K562 (cell line): Measurements from ENCODE around the gene SLC13A4. TPM values are rescaled to one million over a fixed set of nuclear protein-coding genes. Genes with fewer than 3 reads are reported as not detected.
A peak's percentile ranks its signal among the peaks of the same experiment; 100 is the strongest.

ENCODE experiments used
- ARID2 ChIP-seq: fragments of 450-650 bp; IDR thresholded peaks from 2 replicates; pipeline ENCODE4 v1.6.1; 2017; ENCODE audit warnings: antibody characterized with exemption, mild to moderate bottlenecking
- BRD4 ChIP-seq: fragments of 200-600 bp; sonication (generic); IDR thresholded peaks from 2 replicates; pipeline ENCODE4 v1.6.1; 2017; ENCODE audit warnings: inconsistent platforms
- DNMT1 ChIP-seq: fragments of 450-650 bp; IDR thresholded peaks from 2 replicates; pipeline ENCODE4 v1.6.1; 2016; ENCODE audit warnings: antibody characterized with exemption, mild to moderate bottlenecking
- ELF1 ChIP-seq: fragments of 200-800 bp; sonication (Bioruptor generic); IDR thresholded peaks from 2 replicates; pipeline ENCODE4 v1.6.1; 2016; ENCODE audit warnings: missing genetic modification characterization, missing compliant biosample characterization
- GATAD2B ChIP-seq: fragments of 450-650 bp; IDR thresholded peaks from 2 replicates; pipeline ENCODE4 v1.6.1; 2017; ENCODE audit warnings: mild to moderate bottlenecking, borderline replicate concordance
- MCM2 ChIP-seq: fragments of 450-650 bp; IDR thresholded peaks from 2 replicates; pipeline ENCODE4 v1.6.1; 2017; ENCODE audit warnings: low read depth, mild to moderate bottlenecking
- MYNN ChIP-seq, 2 experiments: sonication (generic); formaldehyde crosslinking in 1 of 2; IDR thresholded peaks; 2 replicates each; pipeline versions ENCODE4 v1.5.0 to v1.6.1; 2016 to 2020; ENCODE audit warnings: antibody characterized with exemption in 1 of 2, missing genetic modification reagents in 1 of 2
- NFRKB ChIP-seq: fragments of 450-650 bp; IDR thresholded peaks from 2 replicates; pipeline ENCODE4 v1.6.1; 2016; ENCODE audit warnings: low read depth
- SMARCB1 ChIP-seq: IDR thresholded peaks from 2 replicates; pipeline ENCODE4 v1.6.1; 2011; ENCODE audit warnings: improper control_type of control experiment, low read depth; ENCODE audit not compliant: insufficient read length
- SRSF1 ChIP-seq: fragments of 200-400 bp; formaldehyde crosslinking; IDR thresholded peaks from 2 replicates; pipeline ENCODE4 v1.6.1; 2017; ENCODE audit warnings: mild to moderate bottlenecking, low read depth, low read length, moderate library complexity
- SRSF3 ChIP-seq: fragments of 200-400 bp; formaldehyde crosslinking; IDR thresholded peaks from 2 replicates; pipeline ENCODE4 v1.6.1; 2016; ENCODE audit warnings: mild to moderate bottlenecking, low read length, moderate library complexity; ENCODE audit not compliant: insufficient read depth
- U2AF1 ChIP-seq: fragments of 200-400 bp; formaldehyde crosslinking; optimal IDR thresholded peaks from 2 replicates; pipeline ENCODE3; 2017; ENCODE audit warnings: mild to moderate bottlenecking, low read depth, low read length, moderate library complexity
- ZC3H11A ChIP-seq: IDR thresholded peaks from 2 replicates; pipeline ENCODE4 v1.6.1; 2012; ENCODE audit warnings: low read depth, low read length, improper control_type of control experiment
- ZNF146 ChIP-seq: IDR thresholded peaks from one replicate; pipeline ENCODE4 v1.6.1; 2018; ENCODE audit warnings: missing compliant biosample characterization; ENCODE audit not compliant: unreplicated experiment
- ZNF316 ChIP-seq: fragments of 450-650 bp; IDR thresholded peaks from 2 replicates; pipeline ENCODE4 v1.6.1; 2016
- ZNF561 ChIP-seq: fragments of 450-650 bp; formaldehyde crosslinking; conservative IDR thresholded peaks from 2 replicates; pipeline ENCODE4 v1.4.0; 2020; ENCODE audit warnings: mild to moderate bottlenecking, moderate library complexity
- ZNF57 ChIP-seq: fragments of 450-650 bp; formaldehyde crosslinking; IDR thresholded peaks from 2 replicates; pipeline ENCODE4 v1.4.0; 2020; ENCODE audit warnings: mild to moderate bottlenecking, moderate library complexity
- ZNF584 ChIP-seq: fragments of 200-800 bp; sonication (Bioruptor generic); IDR thresholded peaks from 2 replicates; pipeline ENCODE4 v1.6.1; 2016; ENCODE audit warnings: low read depth, mild to moderate bottlenecking, missing genetic modification characterization, missing compliant biosample characterization
- polyA plus RNA-seq, 8 experiments: library from polyadenylated mRNA; depleted of rRNA in 4 of 8; stranded (reverse) in 5 of 8; unstranded in 3 of 8; fragments of >200 nt; fragmentation: Nextera tagmentation in 2 of 8; fragmentation: Illumina TruSeq in 1 of 8; extraction: Ambion mirVana in 2 of 8; extraction: Trizol in 1 of 8; gene quantifications; 2 replicates each; pipeline versions ENCODE4 v1.2.1 to v1.2.3, GENCODE V29; 2011 to 2014; ENCODE audit warnings: inconsistent platforms in 1 of 8, missing spikeins in 1 of 8
- total RNA-seq, 7 experiments: library from RNA; depleted of rRNA in 6 of 7; stranded (reverse); fragments of >200 nt in 6 of 7; fragmentation: Illumina TruSeq in 2 of 7; extraction: Trizol in 2 of 7; gene quantifications; 2 replicates each; pipeline versions ENCODE4 v1.2.1 to v1.2.3, GENCODE V29; 2011 to 2021; ENCODE audit warnings: low replicate concordance in 1 of 7
- TF ChIP-seq, protein P1 (sequence below), 2 experiments: fragments of 150-350 bp in 1 of 2; IDR thresholded peaks; 2 replicates each; pipeline ENCODE4 v1.6.1; 2012 to 2016; ENCODE audit warnings: low read depth in 2 of 2, low read length in 2 of 2, mild to moderate bottlenecking in 1 of 2, moderate library complexity in 1 of 2

The SLC13A4 gene
- total and polyA plus RNA-seq, 9 of the 15 experiments (the other 6 are each of a cell fraction or from before 2014, with no cell fraction given): 0.11 to 1.0 (median 0.36) TPM

DNA sequence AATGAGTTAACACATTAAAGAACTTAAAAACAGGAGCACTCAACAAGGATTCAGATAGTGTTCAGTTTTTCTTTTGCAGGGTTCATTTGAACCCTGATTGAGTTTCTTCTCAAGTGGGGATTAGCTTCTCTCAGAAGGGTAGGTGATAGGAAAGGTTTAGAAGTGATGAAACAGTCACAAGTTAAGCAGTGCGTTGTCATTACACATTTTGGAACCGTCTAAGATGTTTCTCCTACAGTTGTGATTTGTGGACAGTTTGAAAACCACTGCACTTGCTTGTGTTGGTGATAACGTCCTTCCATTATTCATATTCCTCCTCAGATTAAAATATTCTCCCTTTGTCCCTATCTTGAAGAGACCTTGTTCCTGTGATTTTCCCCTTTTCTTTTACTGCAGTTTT is 62.9 kb downstream of the SLC13A4 start (continued):
- TF ChIP-seq U2AF1 (no peak), GATAD2B (no peak), SRSF1 (no peak), ARID2 (no peak), SMARCB1 (no peak), ZNF584 (CRISPR knock-in tag) (no peak), ZNF57 (no peak), ZC3H11A (no peak), ZNF146 (CRISPR knock-in tag) (no peak), ZNF561 (CRISPR knock-in tag) (no peak), NFRKB (no peak), ZNF316 (no peak), DNMT1 (no peak), ELF1 (tag) (0 out of 2 replicates have a peak, but pooled peaks have one; percentile 28), BRD4 (no peak), SRSF3 (no peak), MCM2 (no peak), MYNN (IDR thresholded peaks at IDR 0.05) (no peak), MYNN (CRISPR knock-in tag; IDR thresholded peaks at IDR 0.05) (no peak)
- TF ChIP-seq, protein P1, sequence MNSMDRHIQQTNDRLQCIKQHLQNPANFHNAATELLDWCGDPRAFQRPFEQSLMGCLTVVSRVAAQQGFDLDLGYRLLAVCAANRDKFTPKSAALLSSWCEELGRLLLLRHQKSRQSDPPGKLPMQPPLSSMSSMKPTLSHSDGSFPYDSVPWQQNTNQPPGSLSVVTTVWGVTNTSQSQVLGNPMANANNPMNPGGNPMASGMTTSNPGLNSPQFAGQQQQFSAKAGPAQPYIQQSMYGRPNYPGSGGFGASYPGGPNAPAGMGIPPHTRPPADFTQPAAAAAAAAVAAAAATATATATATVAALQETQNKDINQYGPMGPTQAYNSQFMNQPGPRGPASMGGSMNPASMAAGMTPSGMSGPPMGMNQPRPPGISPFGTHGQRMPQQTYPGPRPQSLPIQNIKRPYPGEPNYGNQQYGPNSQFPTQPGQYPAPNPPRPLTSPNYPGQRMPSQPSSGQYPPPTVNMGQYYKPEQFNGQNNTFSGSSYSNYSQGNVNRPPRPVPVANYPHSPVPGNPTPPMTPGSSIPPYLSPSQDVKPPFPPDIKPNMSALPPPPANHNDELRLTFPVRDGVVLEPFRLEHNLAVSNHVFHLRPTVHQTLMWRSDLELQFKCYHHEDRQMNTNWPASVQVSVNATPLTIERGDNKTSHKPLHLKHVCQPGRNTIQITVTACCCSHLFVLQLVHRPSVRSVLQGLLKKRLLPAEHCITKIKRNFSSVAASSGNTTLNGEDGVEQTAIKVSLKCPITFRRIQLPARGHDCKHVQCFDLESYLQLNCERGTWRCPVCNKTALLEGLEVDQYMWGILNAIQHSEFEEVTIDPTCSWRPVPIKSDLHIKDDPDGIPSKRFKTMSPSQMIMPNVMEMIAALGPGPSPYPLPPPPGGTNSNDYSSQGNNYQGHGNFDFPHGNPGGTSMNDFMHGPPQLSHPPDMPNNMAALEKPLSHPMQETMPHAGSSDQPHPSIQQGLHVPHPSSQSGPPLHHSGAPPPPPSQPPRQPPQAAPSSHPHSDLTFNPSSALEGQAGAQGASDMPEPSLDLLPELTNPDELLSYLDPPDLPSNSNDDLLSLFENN (IDR thresholded peaks at IDR 0.05; ENCODE audit: low read depth in 2 of 2, low read length in 2 of 2): no peak
